ENCODE data around the gene OR1E2.
"Not testable (repeated sequence)": the region's sequence is repeated elsewhere in the genome, so short reads cannot be mapped to it uniquely, and the experiment has no call there.

Gene OR1E2

GRCh38 chr17:3433741-3434140 is at the start of gene OR1E2:
Gene OR1E2, minus strand, starts transcription at chr17:3433841. Its CDS starts 0 bp downstream, at chr17:3433841.
- no peak for DNase-seq

GRCh38 chr17:3482852-3483251 is 49.2 kb upstream of the OR1E2 start:
- DNase-seq = no peak

GRCh38 chr17:3479988-3480387 is 46.3 kb upstream of the OR1E2 start:
- DNase-seq = no peak

- no peak for DNase-seq
Measured at GRCh38 chr17:3475812-3476610, 42.4 kb upstream of the OR1E2 start, which contains the start of gene ASPA. Gene ASPA, plus strand, starts transcription at chr17:3475997. Its CDS starts 163 bp downstream, at chr17:3476160.

- DNase-seq = no peak
Measured at GRCh38 chr17:3475251-3475685, 41.6 kb upstream of the OR1E2 start.

GRCh38 chr17:3474212-3474611 is 40.6 kb upstream of the OR1E2 start:
- DNase-seq = no peak

- DNase-seq = no peak
Measured at GRCh38 chr17:3472137-3472536, 38.5 kb upstream of the OR1E2 start.

- DNase-seq = no peak
Measured at GRCh38 chr17:3471599-3471998, 38.0 kb upstream of the OR1E2 start, which contains the start of gene SPATA22. Gene SPATA22, minus strand, starts transcription at chr17:3471819. Its CDS starts 2,494 bp downstream, at chr17:3469325.

GRCh38 chr17:3469529-3469928 is 35.9 kb upstream of the OR1E2 start:
- no peak for DNase-seq

GRCh38 chr17:3466355-3466754 is 32.7 kb upstream of the OR1E2 start:
- not testable (repeated sequence) for DNase-seq

- DNase-seq = no peak
Measured at GRCh38 chr17:3448059-3448665, 14.5 kb upstream of the OR1E2 start.

GRCh38 chr17:3447625-3448024 is 14.0 kb upstream of the OR1E2 start:
- DNase-seq = no peak

GRCh38 chr17:3440451-3440850 is 6.8 kb upstream of the OR1E2 start:
- DNase-seq = no peak

GRCh38 chr17:3438368-3438767 is 4.7 kb upstream of the OR1E2 start:
- DNase-seq = no peak

- DNase-seq = not testable (repeated sequence)
Measured at GRCh38 chr17:3433215-3433614, 426 bp downstream of the OR1E2 start.

- DNase-seq = no peak
Measured at GRCh38 chr17:3418222-3418621, 15.4 kb downstream of the OR1E2 start.

GRCh38 chr17:3415610-3416009 is 18.0 kb downstream of the OR1E2 start:
- DNase-seq = no peak

- not testable (repeated sequence) for DNase-seq
Measured at GRCh38 chr17:3412216-3412615, 21.4 kb downstream of the OR1E2 start.

GRCh38 chr17:3411070-3411469 is 22.6 kb downstream of the OR1E2 start, which contains the start of gene OR3A3:
Gene OR3A3, plus strand, starts transcription at chr17:3411370.
- no peak for DNase-seq

- DNase-seq = not testable (repeated sequence)
Measured at GRCh38 chr17:3403856-3404255, 29.8 kb downstream of the OR1E2 start.

- DNase-seq = no peak
Measured at GRCh38 chr17:3401786-3402185, 31.9 kb downstream of the OR1E2 start.

GRCh38 chr17:3400055-3400454 is 33.6 kb downstream of the OR1E2 start:
- DNase-seq = no peak

GRCh38 chr17:3398310-3398709 is 35.3 kb downstream of the OR1E2 start, which contains the start of gene OR1E1:
Gene OR1E1, minus strand, starts transcription at chr17:3398410. Its CDS starts 0 bp downstream, at chr17:3398410.
- no peak for DNase-seq

GRCh38 chr17:3397801-3398200 is 35.8 kb downstream of the OR1E2 start:
- not testable (repeated sequence) for DNase-seq

All from NCI-H1436 treated with DMSO at 0.1 percent for 48 hours (cell line).